ENCODE measurements around the gene GTF2F2.

Gene GTF2F2, protein sequence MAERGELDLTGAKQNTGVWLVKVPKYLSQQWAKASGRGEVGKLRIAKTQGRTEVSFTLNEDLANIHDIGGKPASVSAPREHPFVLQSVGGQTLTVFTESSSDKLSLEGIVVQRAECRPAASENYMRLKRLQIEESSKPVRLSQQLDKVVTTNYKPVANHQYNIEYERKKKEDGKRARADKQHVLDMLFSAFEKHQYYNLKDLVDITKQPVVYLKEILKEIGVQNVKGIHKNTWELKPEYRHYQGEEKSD

DNA sequence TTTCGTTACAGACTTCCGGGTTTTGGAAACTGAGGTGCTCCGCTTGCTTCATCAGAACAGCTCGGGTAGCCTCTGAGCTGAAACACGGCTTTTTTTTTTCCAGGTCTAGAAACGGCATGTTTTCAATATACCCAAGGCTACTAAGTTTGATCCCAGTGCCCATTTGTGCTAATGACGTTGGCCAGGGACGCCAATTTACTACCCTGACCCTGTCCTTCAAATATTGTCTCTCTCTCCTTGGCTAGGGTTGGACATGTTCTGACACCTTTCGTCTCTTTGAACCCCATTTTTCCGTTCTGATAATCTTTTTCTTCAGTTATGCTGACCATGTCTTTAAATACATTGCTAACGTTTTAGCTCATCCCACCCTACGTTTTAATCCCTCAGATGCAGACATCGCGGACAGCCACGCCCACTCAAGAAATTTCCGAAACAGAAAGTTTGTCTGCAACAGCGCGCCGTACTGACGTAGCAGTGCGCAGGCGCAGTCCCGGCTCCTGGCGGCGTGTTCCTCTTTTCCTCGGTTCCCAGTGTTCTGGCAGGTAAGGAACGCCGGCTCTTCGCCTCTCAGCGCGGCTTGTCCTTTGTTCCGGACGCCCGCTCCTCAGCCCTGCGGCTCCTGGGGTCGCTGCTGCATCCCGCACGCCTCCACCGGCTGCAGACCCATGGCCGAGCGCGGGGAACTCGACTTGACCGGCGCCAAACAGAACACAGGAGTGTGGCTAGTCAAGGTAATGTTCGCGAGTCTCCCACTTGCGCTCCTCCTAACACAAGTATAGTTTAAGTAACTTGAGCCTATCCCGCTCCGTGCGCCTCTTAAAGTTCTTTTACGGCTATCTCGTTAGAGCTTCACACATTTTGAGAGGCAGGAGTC lies at the start of gene GTF2F2:
TSS of gene GTF2F2 (plus strand) at position 520 of the 874 bp plus-strand sequence. CDS start at position 666, 146 bp downstream.
- DNase-seq = peak; percentile 89

DNA sequence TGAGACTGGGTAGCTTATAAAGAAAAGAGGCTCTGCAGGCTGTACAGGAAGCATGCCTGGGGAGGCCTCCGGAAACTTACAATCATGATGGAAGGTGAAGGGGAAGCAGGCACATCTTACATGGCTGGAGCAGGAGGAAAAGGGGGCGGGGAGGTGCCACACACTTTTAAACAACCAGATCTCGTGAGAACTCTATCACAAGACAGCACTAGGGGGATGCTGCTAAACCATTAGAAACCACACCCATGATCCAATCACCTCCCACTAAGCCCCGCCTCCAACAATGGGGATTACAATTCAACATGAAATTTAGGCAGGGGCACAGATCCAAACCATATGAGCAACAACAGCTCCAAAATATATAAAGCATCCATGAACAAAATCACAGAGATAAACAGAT lies 46.5 kb upstream of the GTF2F2 start:
- DNase-seq = no peak

DNA sequence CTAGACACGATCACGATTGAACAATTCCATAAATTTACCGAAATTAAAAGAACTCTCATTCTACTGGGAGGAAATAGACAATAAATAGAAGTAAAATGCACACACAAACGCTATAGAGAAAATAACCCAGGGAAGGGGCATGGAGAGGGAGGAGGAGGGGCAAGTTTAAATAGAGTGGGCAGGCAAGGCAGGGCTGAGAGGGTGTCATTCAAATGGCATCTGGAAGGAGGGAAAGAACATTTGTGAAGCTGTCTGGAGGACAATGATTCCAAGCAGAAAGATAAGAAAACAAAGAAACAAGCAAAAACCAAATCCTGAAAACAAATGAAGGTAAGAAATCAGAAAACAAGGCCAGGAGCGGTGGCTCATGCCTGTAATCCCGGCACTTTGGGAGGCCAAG lies 45.6 kb upstream of the GTF2F2 start:
- no peak for DNase-seq

DNA sequence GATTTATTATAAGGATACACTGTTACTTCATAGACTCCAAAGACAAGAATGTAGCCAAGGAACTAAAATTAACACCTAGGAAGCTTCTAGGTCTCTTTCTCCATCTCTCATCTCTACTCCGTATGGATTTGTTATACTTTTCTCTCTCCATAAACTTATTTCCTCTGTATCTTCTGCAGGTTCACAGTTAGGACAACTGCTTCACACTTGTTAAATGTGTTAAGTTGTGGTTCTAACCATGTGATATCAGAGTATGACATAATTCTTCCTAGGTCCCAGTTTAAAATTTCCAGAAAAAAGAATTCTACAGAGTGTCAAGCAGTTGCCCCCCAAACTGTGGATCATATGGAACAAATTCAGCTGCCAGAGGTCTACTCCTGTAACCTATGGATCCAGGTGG lies 42.3 kb upstream of the GTF2F2 start:
- DNase-seq = no peak

DNA sequence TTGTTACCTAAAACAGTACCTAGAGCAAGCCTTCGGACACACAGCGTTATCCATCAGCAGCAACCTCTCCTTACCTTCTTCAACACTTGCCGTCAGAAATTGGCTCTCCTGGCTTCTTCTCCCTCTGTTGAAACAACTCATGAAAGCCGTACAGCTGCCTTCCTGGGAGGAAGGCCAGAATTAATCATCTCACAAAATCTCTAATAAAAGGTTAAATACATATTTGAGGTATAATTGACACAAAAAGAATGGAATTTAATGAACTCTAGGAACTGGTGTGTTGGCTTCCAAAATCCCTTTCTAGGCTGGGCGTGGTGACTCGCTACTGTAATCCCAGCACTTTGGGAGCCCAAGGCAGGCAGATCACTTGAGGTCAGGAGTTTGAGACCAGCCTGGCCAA lies 37.3 kb upstream of the GTF2F2 start:
- DNase-seq = no peak

DNA sequence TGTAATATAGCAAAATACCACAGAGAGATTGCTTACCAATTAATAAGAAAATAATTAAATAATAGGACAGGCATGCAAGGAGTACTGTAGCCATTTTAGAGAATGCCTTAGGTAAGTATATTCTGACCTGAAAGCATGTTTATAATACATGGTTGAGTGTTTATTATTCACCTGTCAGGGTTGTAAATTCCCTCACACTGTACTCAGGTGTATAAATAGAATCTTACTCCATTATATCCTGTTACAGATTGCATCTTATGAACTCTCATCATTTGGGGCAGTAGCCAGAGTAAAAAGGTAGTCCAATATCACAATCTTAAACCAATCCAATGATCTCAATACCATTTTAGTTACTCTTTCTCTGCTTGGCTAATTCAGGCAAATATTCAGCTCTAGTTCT lies 35.8 kb upstream of the GTF2F2 start:
- no peak for DNase-seq

DNA sequence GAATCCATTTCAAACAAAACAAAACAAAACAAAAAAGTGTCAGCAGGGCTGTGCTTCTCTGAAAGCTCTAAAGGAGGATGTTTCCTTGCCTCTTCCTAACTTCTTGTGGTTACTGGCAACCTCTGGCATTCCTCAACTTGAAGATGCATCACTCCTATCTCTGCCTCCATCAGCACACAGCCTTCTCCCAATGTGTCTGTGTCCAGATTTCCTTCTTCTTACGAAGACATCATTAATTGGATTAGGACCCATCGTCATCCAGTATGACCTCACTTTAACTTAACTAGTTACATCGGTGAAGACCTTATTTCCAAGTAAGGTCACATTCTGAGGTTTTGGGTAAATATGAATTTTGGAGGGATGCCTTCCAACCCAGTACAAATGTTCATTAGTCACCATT lies 33.8 kb upstream of the GTF2F2 start:
- no peak for DNase-seq

DNA sequence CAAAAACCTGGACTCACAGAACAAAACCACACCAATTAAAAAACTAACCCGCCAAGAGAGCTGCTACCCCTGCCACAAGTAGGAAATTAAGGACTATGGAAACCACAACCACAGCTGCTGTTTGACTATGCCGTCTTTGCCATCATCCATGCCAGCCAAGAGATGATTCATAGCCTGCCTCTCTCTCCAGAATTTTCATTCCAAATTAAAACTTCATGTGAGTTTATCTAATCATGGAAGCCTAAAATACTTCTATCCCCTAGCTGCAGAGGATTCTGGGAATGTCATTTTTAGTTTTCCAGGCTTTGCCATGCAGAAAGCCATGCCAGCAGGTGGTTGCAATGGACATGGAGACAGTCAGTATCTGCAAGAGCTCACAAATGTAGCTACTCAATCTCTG lies 27.6 kb upstream of the GTF2F2 start:
- DNase-seq = no peak

DNA sequence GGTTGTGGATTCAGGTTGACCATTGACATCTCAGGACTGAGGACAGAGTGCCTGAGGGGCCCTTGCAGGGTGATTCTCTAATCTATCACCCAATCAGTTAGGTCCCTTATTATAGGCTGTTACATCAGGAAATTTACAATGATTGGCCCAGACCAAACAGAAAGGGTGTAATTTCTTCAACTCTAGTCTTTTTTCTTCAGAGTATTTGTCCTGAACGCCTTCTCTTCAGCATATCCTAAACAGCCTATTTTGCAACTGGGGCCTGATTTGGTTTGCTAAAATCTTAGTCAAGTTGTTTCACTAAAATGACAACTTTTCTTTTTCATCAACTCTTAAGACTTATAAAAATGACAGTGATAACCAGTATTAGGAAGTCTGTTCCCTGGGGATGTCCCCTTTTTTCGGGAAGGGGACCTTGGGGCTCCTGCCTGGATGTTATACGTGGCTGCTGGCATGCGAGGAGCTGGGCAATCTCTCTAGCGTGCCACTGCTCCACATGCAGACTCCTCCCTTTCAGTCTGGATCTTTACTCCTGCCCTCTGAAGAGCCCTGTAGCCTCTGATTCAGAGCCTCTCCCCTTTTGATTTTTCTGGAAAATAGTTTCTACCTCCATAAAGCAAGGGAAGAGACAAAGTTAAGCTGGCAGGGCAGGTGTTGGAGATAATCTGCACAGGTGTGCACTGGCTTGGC lies 19.6 kb upstream of the GTF2F2 start:
- DNase-seq = no peak

DNA sequence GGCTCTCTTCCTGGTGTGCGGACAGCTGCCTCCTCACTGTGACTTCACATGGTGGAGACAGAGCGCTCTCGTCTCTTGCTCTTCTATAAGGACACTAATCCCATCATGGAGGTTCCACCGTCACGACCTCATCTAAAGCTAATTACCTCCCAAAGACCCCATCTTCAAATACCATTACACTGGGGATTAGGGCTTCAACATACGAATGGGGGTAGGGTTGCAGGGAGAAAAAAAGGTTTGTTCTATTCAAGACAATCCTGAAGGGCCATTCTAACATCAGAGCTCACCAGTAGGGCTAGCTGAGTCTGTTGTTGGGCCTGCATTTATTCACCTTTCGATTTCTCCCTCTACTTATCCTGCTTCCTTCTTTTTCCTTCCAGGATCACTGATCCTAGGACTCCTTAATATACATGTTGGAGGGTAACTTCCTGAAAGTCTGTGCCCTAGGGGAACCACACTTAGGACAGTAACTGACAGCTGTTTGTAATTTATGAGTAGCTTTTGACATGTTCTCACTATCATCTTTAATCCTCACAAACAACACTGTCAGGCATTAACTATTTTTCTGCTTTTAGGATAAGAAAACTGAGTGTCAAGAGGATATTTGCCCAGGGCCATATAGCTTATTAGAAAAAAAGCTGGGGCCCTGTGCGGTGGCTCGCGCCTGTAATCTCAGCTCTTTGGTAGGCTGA lies 18.8 kb upstream of the GTF2F2 start:
- DNase-seq = no peak

DNA sequence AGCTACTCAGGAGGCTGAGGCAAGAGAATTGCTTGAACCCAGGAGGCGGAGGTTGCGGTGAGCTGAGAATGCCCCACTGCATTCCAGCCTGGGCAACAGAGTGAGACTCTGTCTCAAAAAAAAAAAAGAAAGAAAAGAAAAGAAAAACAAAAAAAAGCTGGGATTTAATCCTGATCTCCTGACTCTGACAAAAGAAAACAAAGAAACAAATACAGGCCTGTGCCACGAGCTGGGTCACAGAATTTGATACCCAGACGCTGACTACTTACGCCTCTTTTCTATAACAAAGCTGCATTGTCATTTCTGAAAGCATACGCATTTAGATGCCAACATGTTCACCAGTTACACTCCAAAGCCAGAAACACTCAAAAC lies 18.2 kb upstream of the GTF2F2 start:
- DNase-seq = no peak

DNA sequence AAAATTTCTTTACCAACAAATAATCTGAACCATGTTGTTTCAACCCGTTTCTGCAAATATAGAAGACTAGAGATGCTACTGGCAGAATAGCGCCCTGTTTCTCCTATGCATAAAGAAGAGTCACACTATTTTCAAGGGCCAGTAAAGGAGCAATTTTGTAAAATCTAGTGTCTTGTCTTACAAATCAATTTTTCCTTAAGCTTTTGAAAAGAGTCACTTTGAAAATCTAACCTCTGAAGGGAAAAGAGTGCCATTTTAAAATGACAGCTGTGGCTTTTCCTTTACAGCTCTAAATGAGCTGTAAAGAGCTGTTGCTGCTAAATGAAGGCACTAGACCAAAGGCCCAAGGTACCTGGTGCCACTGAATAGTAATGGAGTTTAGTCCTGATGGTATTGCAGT lies 16.9 kb upstream of the GTF2F2 start:
- DNase-seq = no peak

DNA sequence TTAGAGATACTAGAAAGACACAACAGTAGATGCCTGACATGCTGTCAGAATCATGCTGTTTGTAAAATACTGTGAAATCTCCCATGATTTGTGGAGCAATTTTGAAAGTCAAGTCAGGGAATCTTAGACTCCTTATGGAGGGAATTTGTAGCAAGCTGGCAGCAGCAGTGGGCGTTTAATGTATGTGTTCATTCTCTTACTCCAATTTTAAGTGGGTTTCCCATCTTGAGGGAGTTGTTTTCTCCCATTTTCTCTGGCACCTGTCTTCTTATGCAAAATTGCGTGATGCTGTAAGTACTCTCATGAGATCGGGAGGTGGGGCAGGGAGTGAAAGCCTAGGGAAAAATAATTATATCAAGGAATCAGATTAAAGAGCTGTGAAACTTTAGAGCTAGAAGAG lies 16.0 kb upstream of the GTF2F2 start:
- no peak for DNase-seq

DNA sequence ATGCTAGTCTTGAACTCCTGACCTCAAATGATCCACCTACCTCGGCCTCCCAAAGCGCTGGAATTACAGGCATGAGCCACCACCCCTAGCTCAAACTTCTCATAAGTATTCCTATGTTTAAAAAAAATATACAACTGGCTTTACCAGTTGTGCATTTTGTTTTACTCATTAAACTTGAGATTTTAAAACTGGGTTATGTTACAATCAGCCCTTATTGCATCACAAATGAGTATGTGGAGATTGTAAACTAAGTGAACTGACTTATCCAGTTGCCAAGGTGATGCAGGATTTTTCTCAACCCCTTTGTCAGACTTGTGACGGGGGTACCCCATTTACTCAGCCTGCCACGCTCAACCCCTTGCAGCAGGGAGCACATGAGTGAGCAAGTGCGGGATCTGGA lies 14.4 kb upstream of the GTF2F2 start:
- DNase-seq = no peak

DNA sequence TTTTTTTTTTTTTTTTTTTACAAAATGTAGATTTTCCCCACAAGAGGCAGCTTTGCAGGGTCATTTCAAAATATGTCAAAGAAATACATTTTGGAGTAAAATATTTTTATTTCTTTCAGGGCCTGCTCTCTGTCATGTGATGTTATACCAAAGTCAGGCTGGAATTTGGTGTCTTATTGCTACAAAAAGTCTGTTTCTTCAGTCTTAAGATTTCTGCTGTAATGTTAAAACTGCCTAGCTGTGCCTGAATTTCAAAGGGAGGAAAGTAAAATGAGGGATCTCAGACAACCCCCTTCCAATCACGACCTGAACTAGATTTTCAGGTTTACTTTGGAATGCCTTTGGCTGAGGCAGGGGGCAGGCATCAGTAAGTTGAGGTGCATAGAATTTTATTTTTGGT lies 12.8 kb upstream of the GTF2F2 start:
- no peak for DNase-seq

DNA sequence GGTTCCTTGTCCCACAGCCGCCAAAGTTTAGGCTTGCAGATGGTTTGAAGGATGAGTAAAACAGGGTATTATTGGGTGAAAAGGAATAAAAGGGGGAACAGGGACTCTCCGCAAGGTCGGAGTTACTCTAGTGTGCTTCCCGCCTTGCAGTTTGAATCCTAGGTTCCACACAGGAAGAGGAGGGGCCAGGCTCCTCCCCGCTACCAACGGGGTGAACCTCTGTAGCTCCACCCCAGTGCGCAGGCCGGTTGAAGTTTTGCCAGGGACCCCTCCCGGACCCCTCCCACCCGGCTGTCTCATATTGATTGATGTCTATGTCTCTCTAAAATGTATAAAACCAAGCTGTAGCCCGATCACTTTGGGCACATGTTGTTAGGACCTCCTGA lies 11.6 kb upstream of the GTF2F2 start:
- no peak for DNase-seq

DNA sequence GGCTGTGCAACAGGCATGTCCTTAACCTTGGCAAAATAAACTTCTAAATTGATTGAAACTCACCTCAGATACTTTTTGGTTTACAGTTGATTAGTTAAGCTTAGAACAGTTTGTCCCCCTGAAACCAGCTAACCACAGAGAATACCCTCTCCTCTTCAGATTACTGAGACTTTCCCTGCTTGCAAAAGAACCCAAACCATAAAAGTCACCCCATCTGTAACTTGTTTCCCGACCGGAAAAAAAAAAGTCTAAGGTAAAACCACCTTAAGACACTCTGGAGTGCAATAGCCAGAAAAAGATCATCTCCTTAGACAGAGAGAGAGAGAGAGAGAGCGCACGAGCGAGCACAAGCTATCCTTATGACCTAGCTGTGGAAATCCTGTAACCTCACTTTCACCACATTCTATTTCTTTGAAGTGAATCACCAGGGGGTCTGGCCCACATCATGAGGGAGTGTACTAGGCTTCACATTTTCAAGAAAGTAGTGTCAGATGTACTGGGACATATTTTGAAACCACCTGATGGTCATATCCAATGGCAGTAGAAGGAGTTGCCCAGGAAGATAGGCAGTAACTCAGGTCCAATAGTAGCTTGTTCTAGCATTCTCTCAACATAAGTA lies 11.1 kb upstream of the GTF2F2 start:
- no peak for DNase-seq

DNA sequence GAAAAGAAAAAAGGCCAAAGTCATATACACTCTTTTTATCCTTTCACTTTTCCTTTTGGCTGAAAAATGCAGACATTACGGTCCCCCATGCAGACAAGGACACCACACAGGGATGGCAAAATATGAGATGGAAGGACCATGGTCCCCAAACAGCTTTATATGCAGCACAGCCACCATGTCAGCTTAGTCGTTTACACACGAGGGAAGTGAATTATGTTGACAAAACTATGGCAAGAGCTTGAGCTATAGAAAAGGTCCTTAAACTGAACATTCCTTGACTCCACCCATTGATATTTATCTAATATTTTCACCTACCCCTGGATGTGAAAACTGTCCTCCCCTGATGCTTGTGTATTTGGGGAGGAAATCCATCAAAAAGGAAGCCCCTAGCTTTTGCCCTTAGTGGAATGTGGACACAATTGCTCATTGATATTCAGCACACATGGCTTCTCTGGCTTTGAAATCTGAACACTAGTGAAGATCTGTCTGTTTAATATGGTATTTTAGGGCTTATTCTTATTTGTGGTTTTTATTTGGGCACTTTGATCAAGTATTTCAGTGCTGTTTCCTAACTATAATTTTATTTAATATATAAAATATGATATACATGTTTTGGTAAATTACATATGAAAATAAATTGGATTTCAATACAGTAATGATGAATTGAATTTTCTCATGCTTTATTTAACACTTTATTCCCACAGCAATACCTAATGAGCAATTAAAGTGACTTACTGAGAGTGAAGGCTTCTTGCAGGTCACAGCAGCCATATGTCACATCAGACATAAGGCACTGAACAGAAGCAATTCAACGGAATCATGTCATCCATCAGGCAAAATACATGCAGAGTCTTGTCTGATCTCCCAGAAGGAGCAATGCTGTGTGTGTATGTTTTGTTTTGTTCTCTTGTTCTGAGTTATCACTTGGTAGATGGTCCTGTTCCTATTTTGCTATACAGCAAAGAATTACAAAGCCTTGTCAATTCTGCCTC lies 6.8 kb upstream of the GTF2F2 start:
- no peak for DNase-seq

DNA sequence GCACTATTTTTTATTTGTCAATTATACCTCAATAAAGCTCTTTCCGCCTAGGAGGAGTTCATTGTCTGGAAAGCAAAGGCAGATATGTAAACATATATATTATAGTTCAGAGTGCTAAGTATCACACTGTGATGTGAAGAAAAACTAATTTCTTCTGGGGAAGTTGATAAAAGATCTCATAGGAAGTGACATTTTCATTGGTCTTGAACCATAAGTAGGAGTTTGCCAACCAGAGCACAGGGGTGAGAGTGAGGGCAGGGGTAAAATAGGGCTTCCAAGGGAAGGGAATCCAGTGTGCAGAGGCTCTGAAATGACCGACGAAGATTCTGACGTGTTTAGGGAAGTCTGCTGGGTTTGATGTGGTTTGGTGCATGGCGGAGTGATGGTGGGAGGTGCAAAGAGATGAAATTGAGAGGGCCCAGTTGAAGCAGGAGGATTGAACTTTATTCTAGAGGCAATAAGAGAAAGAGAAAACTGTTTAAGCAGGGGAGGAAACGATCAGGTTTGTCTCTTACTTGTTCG lies 780 bp upstream of the GTF2F2 start:
- DNase-seq = no peak

DNA sequence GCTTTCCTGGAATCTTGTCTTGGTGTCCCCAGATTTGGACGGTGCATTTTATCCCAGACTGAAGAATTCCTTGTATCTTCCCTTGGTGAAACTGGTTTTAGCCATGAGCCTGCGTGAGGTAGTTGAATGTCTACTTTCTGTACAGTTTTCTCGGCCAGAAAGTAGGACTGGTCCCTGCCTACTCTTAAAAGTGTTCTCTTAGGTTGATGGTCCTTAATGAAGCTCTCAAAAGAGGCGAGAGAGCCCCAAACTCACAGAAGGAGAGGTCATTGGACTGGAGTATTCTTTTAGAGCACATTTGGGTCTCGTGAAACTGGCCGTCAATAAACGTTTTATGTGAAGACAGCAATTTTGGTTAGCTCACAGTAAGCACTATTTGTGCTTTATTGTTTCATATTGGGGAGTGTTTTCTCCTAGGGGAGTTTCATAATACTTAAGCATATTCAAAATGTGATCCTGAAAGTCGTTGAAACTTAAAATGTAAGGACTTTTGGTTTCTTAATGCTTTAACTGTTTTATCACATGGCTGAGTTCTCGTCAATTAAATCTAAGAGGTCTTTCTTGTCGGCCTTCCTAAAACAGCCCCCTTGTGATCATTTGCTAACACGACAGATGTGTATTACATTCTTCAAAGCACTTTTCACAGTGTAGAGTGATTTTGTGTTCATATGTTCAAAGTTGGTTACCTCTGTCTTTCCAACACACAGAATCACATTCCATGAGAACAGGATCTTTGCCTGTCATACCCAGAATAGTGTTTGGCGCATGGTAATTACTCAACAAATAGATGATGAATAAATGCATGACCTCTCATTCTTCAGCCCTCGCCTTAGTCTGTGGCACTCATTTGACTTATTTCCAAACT lies 889 bp downstream of the GTF2F2 start:
- DNase-seq = peak; percentile 10

Measured in NCI-H526 treated with DMSO at 0.1 percent for 48 hours (cell line).